GM19351 (cell line): ENCODE results near the gene RASSF5.
A peak's percentile ranks its signal among the peaks of the same experiment; 100 is the strongest.
"Not testable (repeated sequence)": the region's sequence is repeated elsewhere in the genome, so short reads cannot be mapped to it uniquely, and the experiment has no call there.

Experiments
- ATAC-seq: cut with Tn5 transposase; IDR thresholded peaks from one replicate; pipeline ENCODE4 v1.9.1; 2021; ENCODE audit warnings: mild to moderate bottlenecking, moderate library complexity; ENCODE audit not compliant: unreplicated experiment

RASSF5 gene

GRCh38 chr1:206609229-206609991 lies 102.1 kb downstream of the RASSF5 start:
- ATAC-seq: no peak

- peak; percentile 84 for ATAC-seq
These were observed 105.0 kb downstream of the RASSF5 start, which contains the start of gene EIF2D for GRCh38 chr1:206612129-206612876. Gene EIF2D (minus strand): TSS chr1:206612465. CDS start chr1:206612342, 123 bp downstream.

GRCh38 chr1:206626396-206626795 lies 119.1 kb downstream of the RASSF5 start:
- ATAC-seq: not testable (repeated sequence)

- ATAC-seq: no peak
These were observed 121.6 kb downstream of the RASSF5 start for GRCh38 chr1:206628916-206629315.

- ATAC-seq: no peak
These were observed 123.8 kb downstream of the RASSF5 start for GRCh38 chr1:206631085-206631509.

GRCh38 chr1:206633708-206634121 lies 126.4 kb downstream of the RASSF5 start:
- ATAC-seq: no peak

- ATAC-seq: no peak
These were observed 127.2 kb downstream of the RASSF5 start for GRCh38 chr1:206634365-206635079.

GRCh38 chr1:206635080-206635977 lies 128.0 kb downstream of the RASSF5 start, which contains the start of gene DYRK3:
Gene DYRK3 (plus strand): TSS chr1:206635536. CDS start chr1:206635704, 168 bp downstream.
- peak; percentile 87 for ATAC-seq

GRCh38 chr1:206635978-206636345 lies 128.6 kb downstream of the RASSF5 start:
- no peak for ATAC-seq

GRCh38 chr1:206636671-206637070 lies 129.3 kb downstream of the RASSF5 start:
- ATAC-seq: no peak

- ATAC-seq: no peak
These were observed 130.3 kb downstream of the RASSF5 start for GRCh38 chr1:206637605-206638004.
